ENCODE data around the gene ARHGAP25.

The ARHGAP25 gene

GRCh38 chr2:68734688-68735525 lies at the start of gene ARHGAP25:
ARHGAP25 (plus strand) TSS chr2:68734811; CDS start chr2:68735200, 389 bp downstream.
- TF ChIP-seq ZFX (IDR thresholded peaks at IDR 0.05) (no peak), CTCF (conservative IDR thresholded peaks at IDR 0.05) (no peak)
- H3K27ac ChIP-seq: no peak within 1 kb of the TSS

GRCh38 chr2:68686178-68686577 lies 48.4 kb upstream of the ARHGAP25 start:
- TF ChIP-seq CTCF (conservative IDR thresholded peaks at IDR 0.05): no peak
- TF ChIP-seq ZFX (IDR thresholded peaks at IDR 0.05): no peak
- H3K27ac ChIP-seq: no peak overlapping the region

GRCh38 chr2:68687018-68687417 lies 47.6 kb upstream of the ARHGAP25 start:
- H3K27ac ChIP-seq: no peak overlapping the region
- no peak for TF ChIP-seq CTCF (conservative IDR thresholded peaks at IDR 0.05)
- TF ChIP-seq ZFX (IDR thresholded peaks at IDR 0.05): no peak

- TF ChIP-seq CTCF (conservative IDR thresholded peaks at IDR 0.05) (no peak), ZFX (IDR thresholded peaks at IDR 0.05) (no peak)
- no peak overlapping the region for H3K27ac ChIP-seq
Measured at GRCh38 chr2:68689553-68690537, 44.8 kb upstream of the ARHGAP25 start.

GRCh38 chr2:68690851-68691250 lies 43.8 kb upstream of the ARHGAP25 start:
- no peak overlapping the region for H3K27ac ChIP-seq
- TF ChIP-seq CTCF (conservative IDR thresholded peaks at IDR 0.05) (no peak), ZFX (IDR thresholded peaks at IDR 0.05) (no peak)

- TF ChIP-seq ZFX (IDR thresholded peaks at IDR 0.05): no peak
- no peak for TF ChIP-seq CTCF (conservative IDR thresholded peaks at IDR 0.05)
- H3K27ac ChIP-seq: no peak overlapping the region
Measured at GRCh38 chr2:68692511-68692910, 42.1 kb upstream of the ARHGAP25 start.

- TF ChIP-seq CTCF (conservative IDR thresholded peaks at IDR 0.05) (no peak), ZFX (IDR thresholded peaks at IDR 0.05) (no peak)
Measured at GRCh38 chr2:68693951-68694350, 40.7 kb upstream of the ARHGAP25 start.

More at GRCh38 chr2:68693951-68694350, 40.7 kb upstream of the ARHGAP25 start:
- H3K27ac ChIP-seq: no peak overlapping the region

Data from C4-2B (cell line).